ENCODE results near the gene NLRC5. TPM values are rescaled to one million over a fixed set of nuclear protein-coding genes. Genes with fewer than 3 reads are reported as not detected.

Gene NLRC5
- total and polyA plus RNA-seq, 9 of the 15 experiments (the other 6 are each of a cell fraction or from before 2014, with no cell fraction given) = 0.59 to 0.71 TPM; not detected in 7

- TF ChIP-seq CBFB (CRISPR knock-in tag; IDR thresholded peaks at IDR 0.05) (no peak), FOXM1 (IDR thresholded peaks at IDR 0.05; ENCODE audit: low read depth) (no peak), FOXM1 (CRISPR knock-in tag; IDR thresholded peaks at IDR 0.05; ENCODE audit: low read depth) (no peak), GTF2E2 (tag; IDR thresholded peaks at IDR 0.05) (no peak), ERF (CRISPR knock-in tag; IDR thresholded peaks at IDR 0.05) (no peak), RBM17 (IDR thresholded peaks at IDR 0.05; ENCODE audit: borderline replicate concordance, low read depth, low read length) (no peak), TRIM28 (IDR thresholded peaks at IDR 0.05) (no peak), ZNF23 (CRISPR knock-in tag; IDR thresholded peaks at IDR 0.05) (no peak), ZNF780A (CRISPR knock-in tag; IDR thresholded peaks at IDR 0.05) (no peak), ZKSCAN3 (CRISPR knock-in tag; IDR thresholded peaks at IDR 0.05) (no peak), ZNF644 (tag; IDR thresholded peaks at IDR 0.05; ENCODE audit: low read depth) (no peak), ZBTB5 (IDR thresholded peaks at IDR 0.05) (no peak), ZNF384 (IDR thresholded peaks at IDR 0.05; ENCODE audit: low read depth, low read length) (no peak), POLR3A (IDR thresholded peaks at IDR 0.05; ENCODE audit: borderline replicate concordance, extremely low read depth, insufficient read depth, insufficient read length) (no peak)
- TF ChIP-seq, protein P1, sequence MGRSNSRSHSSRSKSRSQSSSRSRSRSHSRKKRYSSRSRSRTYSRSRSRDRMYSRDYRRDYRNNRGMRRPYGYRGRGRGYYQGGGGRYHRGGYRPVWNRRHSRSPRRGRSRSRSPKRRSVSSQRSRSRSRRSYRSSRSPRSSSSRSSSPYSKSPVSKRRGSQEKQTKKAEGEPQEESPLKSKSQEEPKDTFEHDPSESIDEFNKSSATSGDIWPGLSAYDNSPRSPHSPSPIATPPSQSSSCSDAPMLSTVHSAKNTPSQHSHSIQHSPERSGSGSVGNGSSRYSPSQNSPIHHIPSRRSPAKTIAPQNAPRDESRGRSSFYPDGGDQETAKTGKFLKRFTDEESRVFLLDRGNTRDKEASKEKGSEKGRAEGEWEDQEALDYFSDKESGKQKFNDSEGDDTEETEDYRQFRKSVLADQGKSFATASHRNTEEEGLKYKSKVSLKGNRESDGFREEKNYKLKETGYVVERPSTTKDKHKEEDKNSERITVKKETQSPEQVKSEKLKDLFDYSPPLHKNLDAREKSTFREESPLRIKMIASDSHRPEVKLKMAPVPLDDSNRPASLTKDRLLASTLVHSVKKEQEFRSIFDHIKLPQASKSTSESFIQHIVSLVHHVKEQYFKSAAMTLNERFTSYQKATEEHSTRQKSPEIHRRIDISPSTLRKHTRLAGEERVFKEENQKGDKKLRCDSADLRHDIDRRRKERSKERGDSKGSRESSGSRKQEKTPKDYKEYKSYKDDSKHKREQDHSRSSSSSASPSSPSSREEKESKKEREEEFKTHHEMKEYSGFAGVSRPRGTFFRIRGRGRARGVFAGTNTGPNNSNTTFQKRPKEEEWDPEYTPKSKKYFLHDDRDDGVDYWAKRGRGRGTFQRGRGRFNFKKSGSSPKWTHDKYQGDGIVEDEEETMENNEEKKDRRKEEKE (IDR thresholded peaks at IDR 0.05; ENCODE audit: borderline replicate concordance in 1 of 2, control insufficient read depth in 1 of 2, low read depth in 2 of 2, low read length in 1 of 2) = 0 out of 4 replicates have a peak, but pooled peaks of 1 of the 2 experiments have one; percentile 40
- TF ChIP-seq, protein P2, sequence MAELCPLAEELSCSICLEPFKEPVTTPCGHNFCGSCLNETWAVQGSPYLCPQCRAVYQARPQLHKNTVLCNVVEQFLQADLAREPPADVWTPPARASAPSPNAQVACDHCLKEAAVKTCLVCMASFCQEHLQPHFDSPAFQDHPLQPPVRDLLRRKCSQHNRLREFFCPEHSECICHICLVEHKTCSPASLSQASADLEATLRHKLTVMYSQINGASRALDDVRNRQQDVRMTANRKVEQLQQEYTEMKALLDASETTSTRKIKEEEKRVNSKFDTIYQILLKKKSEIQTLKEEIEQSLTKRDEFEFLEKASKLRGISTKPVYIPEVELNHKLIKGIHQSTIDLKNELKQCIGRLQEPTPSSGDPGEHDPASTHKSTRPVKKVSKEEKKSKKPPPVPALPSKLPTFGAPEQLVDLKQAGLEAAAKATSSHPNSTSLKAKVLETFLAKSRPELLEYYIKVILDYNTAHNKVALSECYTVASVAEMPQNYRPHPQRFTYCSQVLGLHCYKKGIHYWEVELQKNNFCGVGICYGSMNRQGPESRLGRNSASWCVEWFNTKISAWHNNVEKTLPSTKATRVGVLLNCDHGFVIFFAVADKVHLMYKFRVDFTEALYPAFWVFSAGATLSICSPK (IDR thresholded peaks at IDR 0.05; ENCODE audit: borderline replicate concordance) = no peak
- TF ChIP-seq, protein P3, sequence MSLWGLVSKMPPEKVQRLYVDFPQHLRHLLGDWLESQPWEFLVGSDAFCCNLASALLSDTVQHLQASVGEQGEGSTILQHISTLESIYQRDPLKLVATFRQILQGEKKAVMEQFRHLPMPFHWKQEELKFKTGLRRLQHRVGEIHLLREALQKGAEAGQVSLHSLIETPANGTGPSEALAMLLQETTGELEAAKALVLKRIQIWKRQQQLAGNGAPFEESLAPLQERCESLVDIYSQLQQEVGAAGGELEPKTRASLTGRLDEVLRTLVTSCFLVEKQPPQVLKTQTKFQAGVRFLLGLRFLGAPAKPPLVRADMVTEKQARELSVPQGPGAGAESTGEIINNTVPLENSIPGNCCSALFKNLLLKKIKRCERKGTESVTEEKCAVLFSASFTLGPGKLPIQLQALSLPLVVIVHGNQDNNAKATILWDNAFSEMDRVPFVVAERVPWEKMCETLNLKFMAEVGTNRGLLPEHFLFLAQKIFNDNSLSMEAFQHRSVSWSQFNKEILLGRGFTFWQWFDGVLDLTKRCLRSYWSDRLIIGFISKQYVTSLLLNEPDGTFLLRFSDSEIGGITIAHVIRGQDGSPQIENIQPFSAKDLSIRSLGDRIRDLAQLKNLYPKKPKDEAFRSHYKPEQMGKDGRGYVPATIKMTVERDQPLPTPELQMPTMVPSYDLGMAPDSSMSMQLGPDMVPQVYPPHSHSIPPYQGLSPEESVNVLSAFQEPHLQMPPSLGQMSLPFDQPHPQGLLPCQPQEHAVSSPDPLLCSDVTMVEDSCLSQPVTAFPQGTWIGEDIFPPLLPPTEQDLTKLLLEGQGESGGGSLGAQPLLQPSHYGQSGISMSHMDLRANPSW (CRISPR knock-in tag; IDR thresholded peaks at IDR 0.05) = no peak
Measured at GRCh38 chr16:56964243-56965148, 24.9 kb upstream of the NLRC5 start (continued).
